ENCODE data around the gene STING1.
"Not testable (repeated sequence)": the region's sequence is repeated elsewhere in the genome, so short reads cannot be mapped to it uniquely, and the experiment has no call there.

STING1 gene

DNA sequence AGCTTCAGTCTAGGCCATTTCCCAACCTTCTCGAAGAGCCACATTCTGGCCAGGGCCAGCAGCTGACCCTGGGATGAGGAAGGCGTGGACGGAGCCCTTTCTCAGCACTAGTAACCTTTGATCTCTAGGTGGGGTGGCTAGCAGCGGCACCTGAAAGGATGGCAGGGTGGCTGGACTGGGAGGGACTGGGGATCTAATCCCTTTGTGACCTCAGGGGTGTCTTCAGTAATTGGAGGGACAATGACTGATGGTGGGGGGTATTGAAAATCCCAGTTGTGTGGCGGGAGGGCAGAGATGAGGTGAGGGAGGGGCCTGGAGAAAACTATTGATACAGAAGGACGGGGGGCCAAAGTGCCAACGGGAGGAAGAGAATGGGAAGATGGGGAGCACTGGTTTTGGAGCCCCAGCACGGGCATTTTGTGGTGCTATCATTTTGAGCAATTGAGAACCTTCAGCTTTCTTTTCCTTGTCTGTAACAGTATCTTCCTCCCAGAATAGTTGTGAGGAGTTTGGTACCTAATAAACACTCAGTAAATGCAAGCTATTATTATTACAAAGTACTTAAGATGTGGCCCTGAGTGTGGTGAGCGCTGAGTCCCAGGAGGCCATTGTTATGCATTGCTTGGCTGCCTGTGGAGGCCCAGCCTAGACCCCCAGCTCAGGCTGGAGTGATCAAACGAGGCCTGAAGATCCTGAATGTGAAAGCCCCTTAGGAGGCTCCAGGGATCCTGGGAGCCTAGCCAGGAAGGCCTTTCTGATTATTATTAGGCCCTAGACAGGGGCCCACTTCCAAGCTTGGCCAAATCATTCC is 41.3 kb upstream of the STING1 start:
- Histone ChIP-seq H3K36me3 (ENCODE audit: control insufficient read depth, insufficient read depth, low read length) (no peaks in the 10 kb centered on the region), H3K27ac (ENCODE audit: low read depth, low read length) (peak overlapping the region; percentile 89), H3K9me3 (ENCODE audit: control insufficient read depth, insufficient read depth, low read length) (no peaks in the 10 kb centered on the region), H3K4me3 (ENCODE audit: low read depth, low read length) (peak overlapping the region; percentile 34), H3K4me1 (ENCODE audit: control insufficient read depth, insufficient read depth, low read length) (peaks cover 49% of the 10 kb centered on the region), H3K9ac (ENCODE audit: low read depth, low read length) (no peak overlapping the region), H3K27me3 (ENCODE audit: control insufficient read depth, insufficient read depth, low read length) (no peaks in the 10 kb centered on the region)

DNA sequence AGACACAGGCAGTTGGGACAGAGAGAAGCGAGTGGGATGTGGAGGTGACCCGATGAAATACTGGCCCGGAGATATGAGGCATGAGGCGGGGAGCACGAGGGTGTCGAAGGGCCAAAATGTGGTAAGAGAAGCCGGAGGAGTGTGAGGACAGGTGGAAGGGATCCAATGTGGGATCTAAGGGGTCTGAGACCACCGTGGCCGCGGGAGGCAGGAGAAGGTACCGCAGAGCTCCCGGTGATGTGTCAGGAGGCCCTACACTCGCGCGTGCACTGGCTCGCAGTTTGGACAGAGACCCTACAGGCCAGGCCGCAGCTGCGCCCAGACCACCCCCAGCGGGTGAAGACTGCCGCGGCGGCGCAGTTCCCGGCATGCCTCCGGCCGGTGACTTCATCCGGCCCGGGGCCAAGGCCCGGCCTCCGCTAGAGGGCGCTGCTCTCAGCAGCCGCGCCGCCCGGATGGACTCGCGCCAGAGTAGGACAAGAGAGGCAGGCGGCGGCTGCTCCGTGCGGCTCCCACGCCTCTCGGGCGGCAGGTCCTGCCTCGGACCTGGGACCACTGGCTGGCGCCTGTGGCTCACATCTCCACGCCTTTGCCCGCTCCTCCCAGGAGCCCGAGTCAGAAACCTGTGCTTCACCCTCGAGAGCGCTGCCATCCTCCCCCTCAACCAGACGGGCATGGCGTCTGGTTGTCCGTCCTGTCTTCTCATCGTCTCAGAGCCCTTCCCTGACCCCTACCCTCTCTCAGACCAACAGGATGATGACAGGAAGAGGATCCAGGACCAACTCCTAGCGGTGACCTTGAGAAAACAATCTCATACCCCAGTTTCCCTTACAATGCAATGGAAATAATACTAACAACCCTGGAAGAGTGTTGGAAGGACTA is 35.4 kb upstream of the STING1 start:
- Histone ChIP-seq H3K4me1 (ENCODE audit: control insufficient read depth, insufficient read depth, low read length) (peaks cover 11% of the 10 kb centered on the region; the same call in 1 of the 2 replicates), H3K27ac (ENCODE audit: low read depth, low read length) (peak overlapping the region; percentile 74), H3K4me3 (ENCODE audit: low read depth, low read length) (peak overlapping the region; percentile 55), H3K27me3 (ENCODE audit: control insufficient read depth, insufficient read depth, low read length) (no peaks in the 10 kb centered on the region), H3K36me3 (ENCODE audit: control insufficient read depth, insufficient read depth, low read length) (no peaks in the 10 kb centered on the region), H3K9ac (ENCODE audit: low read depth, low read length) (peak overlapping the region; percentile 48), H3K9me3 (ENCODE audit: control insufficient read depth, insufficient read depth, low read length) (no peaks in the 10 kb centered on the region)

DNA sequence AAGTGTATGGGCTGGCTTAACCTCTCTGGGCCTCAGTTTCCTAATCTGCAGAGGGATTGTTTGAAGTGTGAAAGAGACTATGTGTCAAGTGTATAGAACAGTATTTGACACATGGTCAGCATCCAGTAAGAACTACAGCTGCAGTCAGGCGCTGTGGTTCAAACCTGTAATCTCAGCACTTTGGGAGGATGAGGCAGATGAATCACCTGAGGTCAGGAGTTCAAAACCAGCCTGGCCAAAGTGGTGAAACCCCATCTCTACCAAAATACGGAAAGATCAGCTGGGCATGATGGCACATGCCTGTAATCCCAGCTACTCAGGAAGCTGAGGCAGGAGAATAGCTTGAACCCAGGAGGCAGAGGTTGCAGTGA is 31.9 kb upstream of the STING1 start:
- Histone ChIP-seq H3K27me3 (ENCODE audit: control insufficient read depth, insufficient read depth, low read length) (no peaks in the 10 kb centered on the region), H3K36me3 (ENCODE audit: control insufficient read depth, insufficient read depth, low read length) (no peaks in the 10 kb centered on the region), H3K27ac (ENCODE audit: low read depth, low read length) (no peak overlapping the region), H3K9ac (ENCODE audit: low read depth, low read length) (no peak overlapping the region), H3K9me3 (ENCODE audit: control insufficient read depth, insufficient read depth, low read length) (no peaks in the 10 kb centered on the region), H3K4me1 (ENCODE audit: control insufficient read depth, insufficient read depth, low read length) (peaks cover 11% of the 10 kb centered on the region; the same call in 1 of the 2 replicates), H3K4me3 (ENCODE audit: low read depth, low read length) (no peak overlapping the region)

DNA sequence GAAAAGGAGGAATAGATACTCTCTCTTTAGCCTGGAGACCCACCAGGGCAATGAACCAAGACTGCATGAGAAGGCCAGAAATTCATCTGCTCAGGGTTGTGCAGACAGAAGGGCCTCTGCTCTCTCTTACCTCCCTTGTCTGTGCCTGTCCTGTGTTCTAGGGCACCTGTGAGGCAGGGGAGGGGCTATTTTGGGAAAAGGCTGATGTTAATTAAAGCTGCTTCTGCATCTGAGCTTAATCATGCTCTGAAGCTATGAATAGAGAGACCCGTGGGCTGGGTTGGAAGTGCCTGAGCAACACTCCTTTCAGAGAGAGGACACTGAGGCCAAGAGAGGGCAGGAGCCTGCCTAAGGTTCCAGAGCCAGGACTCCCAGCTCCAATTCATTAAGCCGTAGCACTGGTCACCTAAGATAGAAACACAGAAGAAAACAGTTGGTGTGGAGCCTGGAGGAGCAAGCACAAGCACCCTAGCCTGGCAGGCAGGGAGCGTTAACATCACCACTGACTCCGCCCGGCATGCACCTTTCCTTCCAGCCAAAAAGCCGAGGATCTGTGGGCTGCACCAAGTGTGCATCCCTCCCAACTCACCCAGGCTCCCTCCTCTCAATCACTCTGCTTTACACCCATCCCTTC is 31.4 kb upstream of the STING1 start:
- Histone ChIP-seq H3K4me3 (ENCODE audit: low read depth, low read length) (no peak overlapping the region), H3K27ac (ENCODE audit: low read depth, low read length) (no peak overlapping the region), H3K9me3 (ENCODE audit: control insufficient read depth, insufficient read depth, low read length) (no peaks in the 10 kb centered on the region), H3K36me3 (ENCODE audit: control insufficient read depth, insufficient read depth, low read length) (no peaks in the 10 kb centered on the region), H3K4me1 (ENCODE audit: control insufficient read depth, insufficient read depth, low read length) (peaks cover 11% of the 10 kb centered on the region; the same call in 1 of the 2 replicates), H3K9ac (ENCODE audit: low read depth, low read length) (no peak overlapping the region), H3K27me3 (ENCODE audit: control insufficient read depth, insufficient read depth, low read length) (no peaks in the 10 kb centered on the region)

DNA sequence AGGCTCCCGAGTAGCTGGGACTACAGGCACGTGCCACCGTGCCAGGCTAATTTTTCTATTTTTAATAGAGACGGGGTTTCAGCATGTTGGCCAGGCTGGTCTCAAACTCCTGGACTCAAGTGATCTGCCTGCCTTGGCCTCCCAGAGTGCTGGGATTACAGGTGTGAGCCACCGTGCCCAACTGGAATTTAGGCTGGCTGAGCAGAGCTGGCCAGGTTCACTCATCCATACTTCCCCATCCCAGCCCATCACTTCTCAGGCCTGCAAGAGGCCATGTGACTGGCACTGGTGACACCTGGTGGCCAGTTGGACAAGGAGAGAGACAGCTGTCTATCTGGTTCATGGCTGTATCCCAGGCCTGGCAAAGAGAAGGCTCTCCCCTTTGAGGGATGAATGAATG is 30.9 kb upstream of the STING1 start:
- not testable (repeated sequence) for H3K4me1 ChIP-seq (ENCODE audit: control insufficient read depth, insufficient read depth, low read length); H3K27me3 ChIP-seq (ENCODE audit: control insufficient read depth, insufficient read depth, low read length); H3K36me3 ChIP-seq (ENCODE audit: control insufficient read depth, insufficient read depth, low read length); H3K27ac ChIP-seq (ENCODE audit: low read depth, low read length); H3K9ac ChIP-seq (ENCODE audit: low read depth, low read length); H3K4me3 ChIP-seq (ENCODE audit: low read depth, low read length); H3K9me3 ChIP-seq (ENCODE audit: control insufficient read depth, insufficient read depth, low read length)

DNA sequence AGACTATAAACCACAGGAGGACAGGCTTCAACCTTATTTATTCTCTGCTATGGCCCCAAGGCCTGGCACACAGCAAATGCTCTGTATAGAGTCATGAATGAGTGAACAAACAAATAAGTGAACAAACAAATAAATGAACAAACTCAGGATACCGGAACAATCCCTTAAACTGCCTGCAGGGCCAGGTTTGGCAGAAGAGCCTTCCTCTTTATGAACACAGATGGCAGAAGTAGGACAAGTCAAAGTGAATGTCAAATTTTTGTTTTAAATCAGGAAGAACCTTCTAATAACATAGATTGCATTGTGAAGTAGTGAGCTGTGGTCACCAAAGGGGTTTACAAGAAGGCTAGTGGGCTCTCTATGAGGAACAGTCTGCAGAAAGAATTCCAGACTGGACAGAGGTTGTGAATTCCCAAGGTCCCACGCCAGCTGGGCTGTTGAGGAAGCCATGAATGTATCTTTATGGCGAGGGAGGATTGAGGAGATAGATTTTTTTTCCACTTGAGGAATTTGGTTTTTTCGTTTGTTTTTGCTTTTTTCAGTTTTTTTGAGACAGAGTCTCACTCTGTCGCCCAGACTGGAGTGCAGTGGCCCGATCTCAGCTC is 30.3 kb upstream of the STING1 start:
- no peaks in the 10 kb centered on the region for H3K9me3 ChIP-seq (ENCODE audit: control insufficient read depth, insufficient read depth, low read length)
- H3K9ac ChIP-seq (ENCODE audit: low read depth, low read length) = no peak overlapping the region
- peaks cover 3% of the 10 kb centered on the region; the same call in 1 of the 2 replicates for H3K4me1 ChIP-seq (ENCODE audit: control insufficient read depth, insufficient read depth, low read length)
- no peaks in the 10 kb centered on the region for H3K27me3 ChIP-seq (ENCODE audit: control insufficient read depth, insufficient read depth, low read length)
- H3K27ac ChIP-seq (ENCODE audit: low read depth, low read length) = no peak overlapping the region
- no peak overlapping the region for H3K4me3 ChIP-seq (ENCODE audit: low read depth, low read length)
- H3K36me3 ChIP-seq (ENCODE audit: control insufficient read depth, insufficient read depth, low read length) = no peaks in the 10 kb centered on the region

DNA sequence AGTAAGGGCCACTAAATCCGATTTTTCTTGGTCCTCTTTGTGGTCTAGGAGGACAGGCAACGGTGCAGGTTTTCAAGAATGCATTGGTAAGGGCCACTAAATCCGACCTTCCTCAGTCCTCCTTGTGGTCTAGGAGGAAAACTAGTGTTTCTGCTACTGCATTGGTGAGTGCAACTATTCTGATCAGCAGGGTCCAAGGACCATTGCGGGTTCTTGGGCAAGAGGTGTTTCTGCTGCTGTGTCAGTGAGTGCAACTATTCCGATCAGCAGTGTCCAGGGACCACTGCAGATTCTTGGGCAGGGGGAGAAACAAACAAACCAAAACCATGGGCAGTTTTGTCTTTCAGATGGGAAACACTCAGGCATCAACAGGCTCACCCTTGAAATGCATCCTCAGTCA is 22.2 kb upstream of the STING1 start:
- not testable (repeated sequence) for H3K36me3 ChIP-seq (ENCODE audit: control insufficient read depth, insufficient read depth, low read length); H3K9ac ChIP-seq (ENCODE audit: low read depth, low read length)
- peak overlapping the region; percentile 26 for H3K27ac ChIP-seq (ENCODE audit: low read depth, low read length)

DNA sequence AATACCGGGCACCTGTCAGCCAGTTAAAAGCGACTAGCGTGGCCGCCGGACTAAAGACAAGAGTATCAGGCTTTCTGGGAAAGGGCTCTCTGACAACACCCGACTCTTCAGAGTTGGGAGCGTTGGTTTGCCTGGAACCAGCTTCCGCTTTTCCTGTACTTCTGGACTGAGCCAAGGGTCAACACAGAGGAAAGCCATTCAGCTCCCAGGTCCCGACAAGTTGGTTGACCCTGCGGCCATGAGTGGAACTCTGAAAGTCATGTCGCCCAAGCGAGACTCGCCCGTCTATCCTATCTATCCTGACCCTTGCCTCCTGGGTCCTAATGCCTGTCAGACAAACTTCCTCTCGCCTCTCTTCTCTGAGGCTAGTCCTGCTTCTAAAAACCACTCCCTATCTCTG is 21.3 kb upstream of the STING1 start:
- Histone ChIP-seq H3K4me1 (ENCODE audit: control insufficient read depth, insufficient read depth, low read length) (peaks cover 19% of the 10 kb centered on the region), H3K4me3 (ENCODE audit: low read depth, low read length) (peak overlapping the region; percentile 57), H3K27ac (ENCODE audit: low read depth, low read length) (peak overlapping the region; percentile 20)
- not testable (repeated sequence) for H3K27me3 ChIP-seq (ENCODE audit: control insufficient read depth, insufficient read depth, low read length); H3K9ac ChIP-seq (ENCODE audit: low read depth, low read length); H3K36me3 ChIP-seq (ENCODE audit: control insufficient read depth, insufficient read depth, low read length); H3K9me3 ChIP-seq (ENCODE audit: control insufficient read depth, insufficient read depth, low read length)

More for the DNA sequence above, 22.2 kb upstream of the STING1 start:
- H3K27me3 ChIP-seq (ENCODE audit: control insufficient read depth, insufficient read depth, low read length); H3K4me3 ChIP-seq (ENCODE audit: low read depth, low read length); H3K9me3 ChIP-seq (ENCODE audit: control insufficient read depth, insufficient read depth, low read length): not testable (repeated sequence)
- peaks cover 19% of the 10 kb centered on the region for H3K4me1 ChIP-seq (ENCODE audit: control insufficient read depth, insufficient read depth, low read length)

DNA sequence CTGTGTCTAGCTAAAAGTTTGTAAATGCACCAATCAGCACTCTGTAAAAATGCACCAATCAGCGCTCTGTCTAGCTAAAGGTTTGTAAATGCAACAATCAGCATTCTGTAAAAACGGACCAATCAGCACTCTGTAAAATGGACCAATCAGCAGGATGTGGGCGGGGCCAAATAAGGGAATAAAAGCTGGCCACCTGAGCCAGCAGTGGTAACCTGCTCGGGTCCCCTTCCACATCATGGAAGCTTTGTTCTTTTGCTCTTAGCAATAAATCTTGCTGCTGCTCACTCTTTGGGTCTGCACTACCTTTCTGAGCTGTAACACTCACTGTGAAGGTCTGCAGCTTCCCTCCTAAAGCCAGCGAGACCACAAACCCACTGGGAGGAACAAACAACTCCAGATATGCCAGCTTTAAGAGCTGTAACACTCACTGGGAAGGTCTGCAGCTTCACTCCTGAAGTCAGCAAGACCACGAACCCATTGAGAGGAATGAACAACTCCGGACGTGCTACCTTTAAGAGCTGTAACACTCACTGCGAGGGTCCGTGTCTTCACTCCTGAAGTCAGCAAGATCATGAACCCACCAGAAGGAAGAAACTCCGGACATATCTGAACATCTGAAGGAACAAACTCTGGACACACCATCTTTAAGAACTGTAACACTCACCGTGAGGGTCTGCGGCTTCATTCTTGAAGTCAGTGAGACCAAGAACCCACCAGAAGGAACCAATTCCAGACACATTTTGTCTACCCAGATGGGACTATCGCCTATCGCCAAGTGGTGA is 20.7 kb upstream of the STING1 start:
- not testable (repeated sequence) for H3K9ac ChIP-seq (ENCODE audit: low read depth, low read length); H3K9me3 ChIP-seq (ENCODE audit: control insufficient read depth, insufficient read depth, low read length); H3K27me3 ChIP-seq (ENCODE audit: control insufficient read depth, insufficient read depth, low read length); H3K27ac ChIP-seq (ENCODE audit: low read depth, low read length); H3K36me3 ChIP-seq (ENCODE audit: control insufficient read depth, insufficient read depth, low read length)
- H3K4me1 ChIP-seq (ENCODE audit: control insufficient read depth, insufficient read depth, low read length) = peaks cover 19% of the 10 kb centered on the region
- peak overlapping the region; percentile 57 for H3K4me3 ChIP-seq (ENCODE audit: low read depth, low read length)

DNA sequence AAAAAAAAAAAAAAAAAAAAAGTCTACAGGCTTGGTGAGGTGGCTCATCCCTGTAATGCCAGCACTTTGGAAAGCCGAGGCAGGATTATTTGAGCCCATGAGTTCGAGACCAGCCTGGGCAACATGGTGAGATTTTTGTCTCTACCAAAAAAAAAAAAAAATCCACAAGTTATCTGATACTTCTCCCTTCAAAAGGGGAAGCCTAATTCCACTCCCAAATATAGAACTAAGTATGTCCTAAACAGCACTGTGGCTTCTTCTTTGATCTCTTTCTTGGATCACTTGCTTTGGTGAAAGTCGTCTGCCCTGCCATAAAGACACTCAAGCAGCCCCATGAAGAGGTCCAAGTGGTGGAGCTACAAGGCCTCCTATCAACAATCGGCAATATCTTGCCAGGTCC is 18.8 kb upstream of the STING1 start:
- Histone ChIP-seq H3K9ac (ENCODE audit: low read depth, low read length) (no peak overlapping the region), H3K4me1 (ENCODE audit: control insufficient read depth, insufficient read depth, low read length) (peaks cover 19% of the 10 kb centered on the region), H3K27ac (ENCODE audit: low read depth, low read length) (no peak overlapping the region), H3K4me3 (ENCODE audit: low read depth, low read length) (no peak overlapping the region), H3K36me3 (ENCODE audit: control insufficient read depth, insufficient read depth, low read length) (no peaks in the 10 kb centered on the region), H3K27me3 (ENCODE audit: control insufficient read depth, insufficient read depth, low read length) (no peaks in the 10 kb centered on the region), H3K9me3 (ENCODE audit: control insufficient read depth, insufficient read depth, low read length) (no peaks in the 10 kb centered on the region)
